Measurements from ENCODE around the gene BIN1.

DNA sequence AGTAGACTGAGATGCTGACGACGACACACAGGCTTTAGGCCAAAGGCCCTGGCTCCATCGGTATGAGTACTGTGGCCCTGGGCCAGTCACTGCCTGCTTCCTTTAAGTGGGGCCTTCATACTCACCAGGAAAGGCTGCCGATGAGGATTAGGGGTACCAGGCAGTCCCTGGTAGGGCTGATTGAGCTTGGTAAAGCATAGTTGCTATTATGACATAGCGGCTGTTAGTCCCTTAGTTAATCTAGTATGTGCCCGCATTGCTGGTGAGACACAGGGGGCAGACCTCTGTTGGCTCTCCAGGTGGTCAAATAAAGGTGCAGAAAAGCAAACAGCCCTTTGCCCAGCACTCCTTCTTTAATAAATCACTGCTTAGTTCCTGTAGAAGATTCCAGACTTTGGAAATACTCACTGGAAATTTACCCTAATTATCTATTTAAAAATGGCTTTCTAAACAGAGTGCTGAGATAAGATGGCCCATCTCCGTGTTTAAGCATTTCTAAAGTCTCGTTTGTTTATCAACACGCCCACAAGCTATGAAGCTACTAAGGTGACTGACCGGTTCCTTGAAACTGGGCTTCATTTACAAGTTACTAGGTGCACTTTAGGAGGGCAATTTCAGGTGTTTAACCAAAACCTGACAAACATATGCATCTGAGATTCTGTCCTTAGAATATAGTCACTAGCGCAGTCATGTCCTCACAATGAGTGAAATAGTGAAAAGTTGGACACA lies 8.7 kb upstream of the BIN1 start:
- TF ChIP-seq, protein P1, sequence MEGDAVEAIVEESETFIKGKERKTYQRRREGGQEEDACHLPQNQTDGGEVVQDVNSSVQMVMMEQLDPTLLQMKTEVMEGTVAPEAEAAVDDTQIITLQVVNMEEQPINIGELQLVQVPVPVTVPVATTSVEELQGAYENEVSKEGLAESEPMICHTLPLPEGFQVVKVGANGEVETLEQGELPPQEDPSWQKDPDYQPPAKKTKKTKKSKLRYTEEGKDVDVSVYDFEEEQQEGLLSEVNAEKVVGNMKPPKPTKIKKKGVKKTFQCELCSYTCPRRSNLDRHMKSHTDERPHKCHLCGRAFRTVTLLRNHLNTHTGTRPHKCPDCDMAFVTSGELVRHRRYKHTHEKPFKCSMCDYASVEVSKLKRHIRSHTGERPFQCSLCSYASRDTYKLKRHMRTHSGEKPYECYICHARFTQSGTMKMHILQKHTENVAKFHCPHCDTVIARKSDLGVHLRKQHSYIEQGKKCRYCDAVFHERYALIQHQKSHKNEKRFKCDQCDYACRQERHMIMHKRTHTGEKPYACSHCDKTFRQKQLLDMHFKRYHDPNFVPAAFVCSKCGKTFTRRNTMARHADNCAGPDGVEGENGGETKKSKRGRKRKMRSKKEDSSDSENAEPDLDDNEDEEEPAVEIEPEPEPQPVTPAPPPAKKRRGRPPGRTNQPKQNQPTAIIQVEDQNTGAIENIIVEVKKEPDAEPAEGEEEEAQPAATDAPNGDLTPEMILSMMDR (IDR thresholded peaks at IDR 0.05; ENCODE audit: low read length) = no peak
- TF ChIP-seq EZH2 (optimal IDR thresholded peaks at IDR 0.05; ENCODE audit: low read depth, low read length) = no peak
